Measurements from ENCODE around the gene TMEM236.

DNA sequence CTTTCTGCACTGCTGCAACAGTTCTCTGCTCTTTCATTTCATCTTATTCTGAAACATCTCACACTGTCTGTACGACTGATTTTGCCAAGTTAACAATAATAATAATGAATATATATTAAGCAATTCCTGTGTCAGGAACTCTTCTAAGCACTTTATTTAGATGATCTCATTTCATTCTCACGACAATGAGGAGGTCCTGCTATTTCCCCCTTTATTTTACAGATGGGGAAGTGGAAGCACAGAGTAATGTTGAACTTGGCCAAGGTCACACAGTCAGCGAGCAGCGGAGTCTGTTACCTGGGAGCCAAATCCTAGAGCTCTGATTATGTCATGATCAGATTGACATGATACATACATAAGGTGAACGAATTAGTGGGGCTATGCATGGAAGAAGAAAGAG is 63.0 kb downstream of the TMEM236 start:
- TF ChIP-seq, protein P1, sequence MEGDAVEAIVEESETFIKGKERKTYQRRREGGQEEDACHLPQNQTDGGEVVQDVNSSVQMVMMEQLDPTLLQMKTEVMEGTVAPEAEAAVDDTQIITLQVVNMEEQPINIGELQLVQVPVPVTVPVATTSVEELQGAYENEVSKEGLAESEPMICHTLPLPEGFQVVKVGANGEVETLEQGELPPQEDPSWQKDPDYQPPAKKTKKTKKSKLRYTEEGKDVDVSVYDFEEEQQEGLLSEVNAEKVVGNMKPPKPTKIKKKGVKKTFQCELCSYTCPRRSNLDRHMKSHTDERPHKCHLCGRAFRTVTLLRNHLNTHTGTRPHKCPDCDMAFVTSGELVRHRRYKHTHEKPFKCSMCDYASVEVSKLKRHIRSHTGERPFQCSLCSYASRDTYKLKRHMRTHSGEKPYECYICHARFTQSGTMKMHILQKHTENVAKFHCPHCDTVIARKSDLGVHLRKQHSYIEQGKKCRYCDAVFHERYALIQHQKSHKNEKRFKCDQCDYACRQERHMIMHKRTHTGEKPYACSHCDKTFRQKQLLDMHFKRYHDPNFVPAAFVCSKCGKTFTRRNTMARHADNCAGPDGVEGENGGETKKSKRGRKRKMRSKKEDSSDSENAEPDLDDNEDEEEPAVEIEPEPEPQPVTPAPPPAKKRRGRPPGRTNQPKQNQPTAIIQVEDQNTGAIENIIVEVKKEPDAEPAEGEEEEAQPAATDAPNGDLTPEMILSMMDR (IDR thresholded peaks at IDR 0.05) = no peak
- no peak for TF ChIP-seq POLR2A (IDR thresholded peaks at IDR 0.05)
